Spleen (tissue), 7 donors: ENCODE data around the gene TNFRSF1B.

ENCODE experiments used
- CTCF ChIP-seq, 11 experiments: fragments of 200-600 bp in 7 of 11; fragments of 450-650 bp in 4 of 11; sonication (generic) in 4 of 11; IDR thresholded peaks in 8 of 11; conservative IDR thresholded peaks in 3 of 11; 1 replicate in 7 of 11; 2 replicates in 4 of 11; pipeline versions ENCODE4 v1.4.0 to v1.8.0; 2016 to 2021; ENCODE audit warnings: antibody characterized with exemption in 11 of 11, inconsistent platforms in 4 of 11, mild to moderate bottlenecking in 1 of 11
- POLR2AphosphoS5 ChIP-seq, 3 donors: sonication (generic); formaldehyde crosslinking; IDR thresholded peaks; one replicate each; pipeline ENCODE4 v1.5.1; 2017; ENCODE audit warnings: antibody characterized with exemption in 3 of 3
- donor health status: DM: no; HTN: no; CAD: no; lungs with moderate emphysema.
- donor health status: DM: no; HTN: no; CAD: no.
- donor health status: DM: no; HTN: no; CAD: no.

- TF ChIP-seq CTCF (IDR thresholded peaks at IDR 0.05 in 8 of 11, conservative IDR thresholded peaks at IDR 0.05 in 3 of 11), result no peak
- TF ChIP-seq POLR2AphosphoS5 (IDR thresholded peaks at IDR 0.05), result no peak
These were observed 7.0 kb upstream of the TNFRSF1B start for GRCh38 chr1:12159816-12160215.
